ENCODE measurements around the gene MSRB2. TPM values are rescaled to one million over a fixed set of nuclear protein-coding genes. Genes with fewer than 3 reads are reported as not detected.

MSRB2 gene
- total and polyA plus RNA-seq, 2 of the 8 experiments (the other 6 are each of a cell fraction or from before 2014, with no cell fraction given), result 11.0 to 13.9 TPM

DNA sequence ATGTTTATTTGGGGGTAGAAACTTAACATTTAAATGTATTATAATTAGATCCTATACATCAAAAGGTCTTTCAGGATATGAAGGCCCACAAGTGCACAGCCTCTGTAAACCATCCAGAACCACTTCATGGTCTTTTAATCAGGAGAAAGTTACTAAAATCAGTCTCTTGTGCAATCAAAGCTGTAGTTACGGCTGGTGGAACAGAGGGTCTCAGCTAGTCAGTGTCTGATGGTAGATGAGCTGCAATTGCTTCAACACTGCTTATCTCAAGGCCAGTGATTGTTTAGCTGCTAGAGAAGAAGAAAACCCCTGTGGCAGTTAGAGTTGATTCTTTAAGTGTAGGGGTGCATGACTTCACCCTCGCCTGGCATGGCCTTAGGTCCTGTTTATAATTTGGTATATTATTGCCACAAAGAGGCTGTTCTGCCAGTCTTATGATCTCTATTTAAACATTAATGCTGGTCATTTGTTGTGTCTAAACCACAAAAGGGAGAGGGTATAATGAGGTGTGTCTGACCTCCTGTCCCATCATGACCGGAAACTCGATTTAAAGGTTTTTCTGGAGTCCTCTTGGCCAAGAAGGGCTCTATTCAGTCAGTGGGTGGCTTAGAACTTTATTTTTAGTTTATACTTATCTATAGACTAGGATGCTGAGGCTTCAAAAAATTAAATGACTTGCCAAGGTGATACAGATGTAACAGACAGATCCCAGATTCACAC lies 21.3 kb downstream of the MSRB2 start:
- Histone ChIP-seq H2BK15ac (ENCODE audit: low read length) (no peak overlapping the region), H4K20me1 (replicated peaks in 1 of 2; ENCODE audit: control insufficient read depth in 1 of 2, insufficient read depth in 2 of 2, low read length in 2 of 2) (no peaks in the 10 kb centered on the region), H2AK5ac (ENCODE audit: low read depth, low read length) (no peak overlapping the region), H2BK12ac (ENCODE audit: low read depth, low read length) (no peak overlapping the region), H3K56ac (replicated peaks; ENCODE audit: insufficient read length, low read depth, low read length) (no peak overlapping the region), H3K14ac (ENCODE audit: insufficient read length) (no peak overlapping the region), H3K4me3 (ENCODE audit: extremely low read depth in 1 of 4, insufficient read depth in 2 of 4, low read depth in 3 of 4, low read length in 4 of 4) (no peak overlapping the region), H3K9ac (replicated peaks in 1 of 4; ENCODE audit: extremely low read depth in 1 of 4, low read depth in 3 of 4, low read length in 3 of 4) (no peak overlapping the region), H3K23ac (ENCODE audit: insufficient read length) (no peak overlapping the region), H3K9me3 (ENCODE audit: insufficient read depth in 2 of 2, low read depth in 1 of 2, low read length in 1 of 2) (no peaks in the 10 kb centered on the region), H3K27ac (ENCODE audit: low read depth, low read length) (no peak overlapping the region), H3K36me3 (ENCODE audit: control insufficient read depth in 2 of 4, insufficient read depth in 4 of 4, low read length in 3 of 4) (0 out of 8 replicates have a peak, but pooled peaks cover 0 to 2% (median 0%) of the 10 kb centered on the region in 4 experiments), H2AFZ (ENCODE audit: low read length) (no peak overlapping the region), H3K4ac (replicated peaks; ENCODE audit: insufficient read length, low read depth, low read length) (no peak overlapping the region), H4K5ac (ENCODE audit: insufficient read length, low read depth, low read length) (no peak overlapping the region), H4K91ac (replicated peaks; ENCODE audit: insufficient read length, low read length) (no peak overlapping the region), H3K79me1 (ENCODE audit: low read depth, low read length) (no peaks in the 10 kb centered on the region), H2BK20ac (ENCODE audit: low read length) (no peak overlapping the region), H3K4me2 (ENCODE audit: insufficient read depth in 1 of 2, low read depth in 2 of 2, low read length in 2 of 2) (no peak overlapping the region), H3K4me1 (replicated peaks in 1 of 4; ENCODE audit: control insufficient read depth in 3 of 4, insufficient read depth in 4 of 4, low read length in 3 of 4) (peaks cover 0 to 5% (median 0%) of the 10 kb centered on the region in 4 experiments; a peak in 2 of 7 replicates), H3K23me2 (ENCODE audit: low read depth, low read length) (no peaks in the 10 kb centered on the region), H3K18ac (ENCODE audit: extremely low read depth, low read length) (no peak overlapping the region), H4K8ac (ENCODE audit: extremely low read depth, insufficient read depth, low read length) (no peak overlapping the region), H2BK5ac (ENCODE audit: low read depth, low read length) (no peak overlapping the region), H3K79me2 (ENCODE audit: control insufficient read depth in 1 of 2, insufficient read depth in 2 of 2, low read length in 2 of 2) (no peaks in the 10 kb centered on the region), H3K27me3 (replicated peaks in 1 of 4; ENCODE audit: control insufficient read depth in 3 of 4, extremely low read depth in 1 of 4, insufficient read depth in 3 of 4, low read length in 3 of 4) (no peaks in the 10 kb centered on the region), H2BK120ac (replicated peaks; ENCODE audit: low read depth, low read length) (no peak overlapping the region)
- DNase-seq (ENCODE audit: low read depth in 1 of 2, low spot score in 2 of 2), result no peak
- 80% methylated on average over 4 of the region's 4 CpGs; no CpG with 5 or more reads in 1 of the 2 experiments for WGBS, 2 experiments (ENCODE audit: extremely low coverage in 1 of 2, insufficient coverage in 1 of 2, insufficient read length in 1 of 2, insufficient replicate concordance in 2 of 2, low coverage in 1 of 2, low lambda C conversion rate in 2 of 2, missing lambda C conversion rate in 1 of 2)
- TF ChIP-seq MAFK (IDR thresholded peaks at IDR 0.05; ENCODE audit: low read depth, low read length) (no peak), SP1 (IDR thresholded peaks at IDR 0.05; ENCODE audit: low read depth, low read length) (no peak), JUN (IDR thresholded peaks at IDR 0.05; ENCODE audit: low read depth, low read length) (no peak), POLR2AphosphoS5 (IDR thresholded peaks at IDR 0.05; ENCODE audit: low read depth, low read length) (no peak), CBX8 (IDR thresholded peaks at IDR 0.05; ENCODE audit: borderline replicate concordance, low read depth, low read length) (no peak), RAD21 (IDR thresholded peaks at IDR 0.05 in 1 of 2, conservative IDR thresholded peaks at IDR 0.05 in 1 of 2; ENCODE audit: low read depth in 2 of 2, low read length in 2 of 2) (no peak), RFX5 (IDR thresholded peaks at IDR 0.05; ENCODE audit: borderline replicate concordance, low read depth, low read length) (no peak), GTF2F1 (IDR thresholded peaks at IDR 0.05; ENCODE audit: borderline replicate concordance, low read depth, low read length) (no peak), NRF1 (IDR thresholded peaks at IDR 0.05; ENCODE audit: low read depth, low read length) (no peak), CTBP2 (IDR thresholded peaks at IDR 0.05; ENCODE audit: borderline replicate concordance, insufficient read depth, insufficient read length, low read length) (no peak), ASH2L (IDR thresholded peaks at IDR 0.05; ENCODE audit: low read length) (no peak), JUND (IDR thresholded peaks at IDR 0.05; ENCODE audit: low read length) (no peak)
- FAIRE-seq, result no peak
- ChIA-PET CTCF (ENCODE audit: partially characterized antibody) (interaction anchor here (0.8 to 1.2 kb wide), 2 partner anchors 9 to 10 kb away, joined by 3 read pairs; no protein-coding TSS in a partner anchor), POLR2A (ENCODE audit: partially characterized antibody) (no interaction called here)
